GM19468 (cell line): ENCODE measurements around the gene TCF4.

ENCODE experiments used
- ATAC-seq: cut with Tn5 transposase; IDR thresholded peaks from one replicate; pipeline ENCODE4 v1.9.1; 2021; ENCODE audit warnings: mild to moderate bottlenecking, moderate library complexity, moderate number of reproducible peaks; ENCODE audit not compliant: unreplicated experiment; ENCODE audit errors: extremely low read depth

Gene TCF4

DNA sequence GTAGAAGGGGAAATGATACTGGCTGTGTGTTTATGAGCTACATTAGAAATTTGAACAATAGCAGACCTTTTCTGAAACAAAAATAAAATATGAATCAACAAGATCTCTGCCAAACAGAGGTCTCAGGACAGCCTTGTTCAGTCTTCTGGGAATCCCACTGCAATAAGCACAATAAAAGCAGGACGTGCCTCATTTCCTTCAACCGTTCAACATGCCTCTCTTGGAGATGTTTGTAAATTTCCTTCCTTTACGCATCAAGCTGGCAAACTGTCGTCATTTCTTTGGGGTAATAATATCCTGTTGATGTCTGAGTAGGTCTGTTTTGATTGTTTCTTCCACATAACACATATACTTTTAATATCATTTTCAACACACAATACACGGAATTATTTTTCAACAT, 77.2 kb downstream of the TCF4 start:
- ATAC-seq, result no peak

DNA sequence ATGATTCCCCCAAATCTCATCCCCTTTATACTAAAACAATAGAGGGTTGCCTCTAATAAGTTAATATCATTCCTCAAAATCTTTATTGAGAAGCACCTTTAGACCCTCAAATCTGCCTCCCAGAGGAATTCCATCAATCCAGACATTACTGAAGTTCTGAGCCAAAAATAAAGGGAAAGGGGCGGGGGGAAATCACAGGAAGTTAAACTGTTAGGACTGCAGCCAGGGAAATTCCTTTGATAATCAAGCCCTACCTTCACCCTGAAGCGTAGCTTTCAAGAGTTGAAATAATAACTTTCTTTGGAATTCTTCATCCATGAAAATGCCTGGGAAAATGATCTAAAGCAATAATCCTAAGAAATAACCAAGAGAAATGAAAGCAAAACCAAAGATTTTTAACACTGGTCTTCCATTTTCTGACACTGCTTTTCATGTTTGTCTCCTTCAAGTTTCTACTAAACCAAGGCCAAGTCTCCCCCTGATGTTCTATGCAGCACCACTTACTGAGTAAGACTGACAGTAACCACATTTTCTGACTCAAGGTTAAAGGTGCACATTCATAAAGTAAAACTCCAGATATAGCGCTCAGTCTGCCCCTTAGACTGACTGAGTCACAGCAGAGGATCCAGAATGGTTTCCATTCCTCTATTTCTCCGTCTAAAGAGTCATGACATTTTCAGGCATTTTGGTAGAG, 78.2 kb downstream of the TCF4 start:
- ATAC-seq, result peak; percentile 40

DNA sequence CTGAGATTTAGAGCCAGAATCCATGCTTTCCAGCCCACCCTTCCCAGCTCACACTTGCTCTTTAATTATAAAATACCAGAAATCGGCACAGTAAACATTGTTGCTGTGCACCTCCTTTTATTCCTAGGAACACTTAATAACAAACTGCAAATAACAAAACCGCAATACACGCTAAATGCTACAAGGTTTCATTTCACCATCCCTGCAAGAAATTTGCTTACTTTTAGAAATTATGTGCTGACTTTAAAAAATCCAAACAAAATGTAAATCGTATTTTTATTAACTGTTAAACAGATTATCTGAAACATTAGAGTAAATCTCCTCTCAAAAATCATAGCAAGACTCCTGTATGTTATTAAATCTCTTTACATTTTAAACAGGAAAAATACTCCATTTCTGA, 79.3 kb downstream of the TCF4 start:
- no peak for ATAC-seq

DNA sequence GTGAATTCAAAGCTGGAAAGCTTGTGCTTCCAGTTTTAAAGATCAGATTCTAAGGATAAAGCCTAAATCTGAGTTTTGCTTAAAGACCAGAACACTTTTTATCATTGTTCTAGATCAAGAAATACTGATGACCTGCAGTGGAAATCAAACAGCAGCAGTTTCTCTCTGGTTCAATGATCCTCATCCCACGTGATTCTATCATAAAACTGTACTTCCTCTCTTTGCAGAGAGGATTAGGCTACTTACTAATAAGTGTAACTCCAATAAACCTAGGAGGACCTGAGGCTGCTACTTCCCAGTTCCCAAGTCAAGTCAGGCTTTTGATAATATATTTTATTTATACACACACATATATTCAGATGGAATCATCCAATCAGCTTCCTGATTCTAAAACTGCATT, 81.9 kb downstream of the TCF4 start:
- ATAC-seq, result no peak

DNA sequence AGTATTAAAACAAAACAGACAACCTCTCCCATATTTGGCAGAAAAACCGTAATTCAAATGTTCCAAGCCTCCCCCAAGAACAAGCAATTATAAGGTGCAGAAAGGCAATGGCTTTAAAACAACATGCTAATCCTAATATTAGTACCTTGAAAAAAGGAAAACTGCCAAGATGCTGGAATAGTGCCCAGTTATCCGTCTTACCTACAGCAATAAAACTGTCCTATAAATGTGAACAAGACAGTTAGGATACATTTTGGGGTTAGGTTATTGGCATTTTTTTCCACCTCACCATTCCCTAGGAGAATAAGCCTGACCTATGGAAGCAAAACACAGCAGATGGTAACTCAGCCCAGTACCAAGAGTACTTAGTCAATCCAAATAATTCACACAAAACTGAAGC, 83.2 kb downstream of the TCF4 start:
- no peak for ATAC-seq

DNA sequence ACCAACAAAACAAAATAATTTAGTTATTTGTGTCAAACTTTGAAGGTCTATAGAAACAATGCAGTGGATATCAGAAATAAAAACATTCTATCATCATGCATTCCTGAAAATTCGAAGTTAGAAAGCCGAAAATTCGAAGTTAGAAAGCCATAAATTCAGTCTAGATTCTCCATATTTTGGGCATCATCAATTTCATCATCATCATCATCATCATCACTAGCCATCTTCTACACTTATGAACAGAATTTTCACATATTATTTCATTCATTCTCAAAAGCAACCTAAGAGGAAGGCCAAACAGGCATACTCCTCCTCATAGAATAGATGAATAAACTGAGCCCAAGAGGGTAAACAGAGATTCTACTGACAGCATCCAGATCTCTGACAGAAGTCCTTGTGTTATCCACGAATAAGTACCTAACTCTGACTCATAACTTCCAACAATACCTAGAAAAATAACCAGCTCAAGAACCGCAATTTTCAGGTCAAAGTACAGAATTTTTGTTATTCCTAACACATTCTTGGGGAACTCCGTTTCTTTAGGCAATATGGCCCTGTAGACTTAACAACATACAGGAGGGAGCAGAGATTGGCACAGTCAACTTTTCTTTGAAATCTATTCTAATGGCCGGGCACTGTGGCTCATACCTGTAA, 84.7 kb downstream of the TCF4 start:
- no peak for ATAC-seq

DNA sequence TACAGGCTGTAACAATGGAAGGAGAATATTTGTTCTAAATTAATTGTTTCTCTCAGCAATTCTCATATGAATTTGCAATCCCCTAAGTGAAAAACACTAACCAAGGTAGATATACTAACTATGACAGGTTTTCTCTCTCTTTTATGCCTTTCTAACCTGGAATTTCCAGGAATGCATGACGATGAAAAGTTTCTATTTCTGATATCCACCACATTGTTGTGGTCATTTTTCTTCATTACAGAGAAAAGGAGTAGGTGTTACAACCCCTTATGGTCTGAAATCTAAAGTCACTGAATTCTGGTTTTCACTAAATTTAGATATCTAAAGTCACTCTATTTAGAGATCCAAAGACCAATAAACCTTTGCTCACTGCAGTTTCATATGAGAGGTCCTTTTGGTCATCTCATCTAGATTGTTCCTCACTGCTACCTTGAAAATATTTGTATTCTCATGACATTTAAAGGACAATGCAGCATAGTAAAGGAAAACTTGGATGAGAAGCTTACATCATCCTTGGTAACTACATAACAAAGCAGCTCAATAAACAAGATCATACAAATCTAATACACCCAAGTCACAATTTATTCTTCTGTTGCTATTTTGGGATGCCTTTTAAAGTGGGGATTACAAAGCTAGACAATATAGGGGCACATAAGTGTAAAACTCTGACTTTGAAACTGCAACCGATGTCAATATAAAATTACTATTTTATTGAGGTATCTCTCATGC, 85.8 kb downstream of the TCF4 start:
- ATAC-seq, result no peak

DNA sequence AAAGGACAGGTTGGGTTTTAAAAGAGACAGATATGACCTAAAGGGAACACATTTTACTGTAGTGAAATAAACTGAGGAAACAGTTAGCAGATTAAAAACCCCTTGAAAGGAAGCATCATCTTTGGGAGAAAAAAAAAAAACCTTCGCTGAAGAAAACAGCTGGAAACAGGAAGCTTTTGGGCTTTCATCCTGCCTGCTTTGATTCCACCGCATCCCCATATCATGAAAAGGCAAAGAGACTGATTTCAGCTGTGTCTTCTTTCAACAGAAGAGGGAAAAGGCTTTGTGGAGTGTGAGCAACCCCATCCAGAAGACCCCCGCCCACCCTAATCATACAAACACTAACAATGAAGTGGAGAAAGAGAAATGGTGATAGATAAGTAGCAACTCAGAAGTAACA, 86.4 kb downstream of the TCF4 start:
- ATAC-seq, result no peak

DNA sequence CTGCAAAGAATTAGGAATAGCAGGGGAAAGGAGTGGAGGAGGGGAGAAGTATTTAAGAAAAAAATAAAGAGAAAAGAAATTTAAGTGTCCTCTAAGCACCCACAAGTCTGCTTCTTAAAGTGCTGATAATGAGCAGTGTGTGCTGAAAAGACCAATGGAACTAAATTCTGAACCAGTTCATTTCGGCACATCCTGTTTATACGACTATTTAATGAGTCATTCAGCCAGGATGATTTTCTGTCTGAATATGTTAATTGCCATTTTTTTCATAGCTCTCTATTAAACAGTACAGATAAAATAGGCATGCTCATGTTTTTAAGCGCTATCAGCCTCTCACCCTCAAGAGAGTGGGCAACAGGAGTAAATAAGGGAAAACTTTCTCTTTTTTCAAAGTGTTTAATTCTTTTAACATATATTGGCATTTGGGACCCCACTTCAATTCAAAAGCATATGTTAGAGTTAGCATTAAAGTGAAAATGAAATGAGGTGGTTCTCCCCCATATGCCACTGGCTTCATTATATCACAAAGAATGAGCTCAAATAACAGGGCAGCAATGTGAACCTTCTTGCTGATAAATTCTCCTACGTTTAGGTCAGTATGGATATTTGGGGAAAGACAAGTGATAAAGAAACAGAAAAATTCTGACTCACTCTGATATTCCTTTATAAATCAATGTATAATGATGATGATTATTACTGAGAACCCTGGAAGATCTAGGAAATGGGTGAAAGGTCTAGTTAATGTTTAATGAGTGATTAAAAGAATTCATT, 87.5 kb downstream of the TCF4 start:
- ATAC-seq, result no peak

DNA sequence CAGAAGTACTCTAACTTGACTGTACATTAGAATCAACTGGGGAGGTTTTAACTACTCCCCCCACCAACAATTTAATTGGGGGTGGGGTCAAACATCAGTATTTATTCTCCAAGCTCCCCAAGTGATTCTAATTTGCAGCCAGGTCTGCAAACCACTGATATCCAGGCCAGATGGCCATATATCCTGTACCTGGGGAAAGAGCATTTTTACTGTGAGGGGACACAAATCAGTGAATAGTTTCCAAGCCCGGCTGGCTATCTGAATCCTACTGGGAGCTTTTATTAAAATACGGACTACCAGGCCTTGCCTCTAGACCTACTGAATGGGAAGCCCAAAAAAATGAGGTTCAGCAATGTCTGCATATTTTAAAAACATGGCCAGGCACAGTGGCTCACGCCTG, 88.5 kb downstream of the TCF4 start:
- ATAC-seq, result no peak

DNA sequence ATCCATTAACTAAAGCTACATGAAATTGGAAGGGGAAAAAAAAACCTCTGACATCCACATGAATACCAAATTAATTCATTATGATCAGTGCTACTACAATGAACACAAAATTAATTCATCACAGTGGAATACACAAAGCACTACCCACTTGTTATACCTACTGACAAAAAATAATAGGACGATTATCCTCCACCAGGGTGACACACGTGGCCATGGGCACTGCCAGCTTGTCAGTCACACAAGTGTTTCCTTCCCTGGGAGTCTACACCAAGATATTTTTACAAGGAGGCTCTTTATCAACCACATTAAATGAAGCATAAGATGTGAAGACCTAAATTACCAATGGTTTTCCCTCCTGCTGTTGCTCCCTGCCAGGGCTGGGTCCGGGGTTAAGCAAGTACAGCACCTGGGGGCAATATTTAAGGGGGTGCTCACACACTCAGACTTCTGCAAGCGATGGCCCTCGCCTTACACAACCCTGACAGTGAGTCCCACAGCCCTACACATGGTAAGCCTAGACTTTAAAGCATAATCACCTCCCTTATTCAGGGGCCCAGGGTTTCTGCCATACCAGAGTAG, 90.1 kb downstream of the TCF4 start:
- ATAC-seq, result no peak

DNA sequence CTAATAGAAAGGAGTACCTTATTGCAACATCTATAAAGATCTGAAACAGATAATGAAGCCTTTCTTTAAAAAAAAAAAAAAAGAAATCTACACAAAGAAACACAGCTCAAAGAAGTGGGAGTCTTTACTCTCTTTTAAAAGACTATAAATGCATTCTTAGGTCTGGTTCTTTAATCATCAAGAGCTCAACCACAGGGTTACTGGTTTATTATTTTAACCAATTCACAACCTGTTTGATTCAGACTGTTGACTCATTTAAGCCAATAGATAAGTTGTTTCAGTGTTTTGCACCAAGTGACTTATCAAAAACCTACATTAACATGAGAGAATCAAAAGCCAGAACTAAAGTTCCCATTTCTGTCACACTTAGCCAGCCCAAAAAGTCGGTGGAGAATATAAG, 93.1 kb downstream of the TCF4 start:
- ATAC-seq, result no peak

DNA sequence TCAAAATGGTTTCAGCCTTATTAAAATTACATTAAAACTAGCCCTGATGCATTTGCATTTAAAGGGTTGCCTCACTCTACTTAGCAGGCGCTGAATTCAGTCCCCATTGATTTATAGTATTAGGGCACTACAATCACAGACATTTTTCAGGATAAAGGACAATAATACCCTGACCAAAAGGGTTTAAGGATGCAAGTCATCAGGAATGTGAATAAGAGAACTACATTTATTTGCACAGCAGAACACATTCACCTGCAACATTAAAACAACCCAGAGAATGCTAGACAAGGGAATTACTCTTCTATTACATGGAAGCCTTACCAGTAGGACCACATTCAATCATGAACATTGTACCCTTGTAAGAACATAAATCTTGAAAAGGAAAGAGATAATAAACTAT, 93.6 kb downstream of the TCF4 start:
- no peak for ATAC-seq

DNA sequence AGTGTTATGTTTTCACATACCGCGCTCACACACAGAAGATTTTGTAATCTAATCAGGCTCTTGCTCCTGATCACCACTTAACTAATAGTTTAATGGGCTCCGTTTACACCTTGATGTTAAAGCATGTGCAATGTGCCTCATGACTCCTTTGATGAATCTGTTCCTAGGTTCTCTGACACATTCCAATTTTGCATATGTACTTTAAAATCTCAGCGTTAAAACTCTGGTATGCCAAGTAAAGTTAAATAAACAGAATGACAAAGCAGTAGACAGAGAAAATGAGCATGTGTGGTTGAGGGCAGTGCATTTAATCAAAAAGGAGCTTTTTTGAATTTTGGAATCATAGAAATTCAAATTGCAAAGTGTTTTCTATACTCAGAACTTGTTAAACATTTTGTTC, 96.4 kb downstream of the TCF4 start:
- ATAC-seq, result no peak

DNA sequence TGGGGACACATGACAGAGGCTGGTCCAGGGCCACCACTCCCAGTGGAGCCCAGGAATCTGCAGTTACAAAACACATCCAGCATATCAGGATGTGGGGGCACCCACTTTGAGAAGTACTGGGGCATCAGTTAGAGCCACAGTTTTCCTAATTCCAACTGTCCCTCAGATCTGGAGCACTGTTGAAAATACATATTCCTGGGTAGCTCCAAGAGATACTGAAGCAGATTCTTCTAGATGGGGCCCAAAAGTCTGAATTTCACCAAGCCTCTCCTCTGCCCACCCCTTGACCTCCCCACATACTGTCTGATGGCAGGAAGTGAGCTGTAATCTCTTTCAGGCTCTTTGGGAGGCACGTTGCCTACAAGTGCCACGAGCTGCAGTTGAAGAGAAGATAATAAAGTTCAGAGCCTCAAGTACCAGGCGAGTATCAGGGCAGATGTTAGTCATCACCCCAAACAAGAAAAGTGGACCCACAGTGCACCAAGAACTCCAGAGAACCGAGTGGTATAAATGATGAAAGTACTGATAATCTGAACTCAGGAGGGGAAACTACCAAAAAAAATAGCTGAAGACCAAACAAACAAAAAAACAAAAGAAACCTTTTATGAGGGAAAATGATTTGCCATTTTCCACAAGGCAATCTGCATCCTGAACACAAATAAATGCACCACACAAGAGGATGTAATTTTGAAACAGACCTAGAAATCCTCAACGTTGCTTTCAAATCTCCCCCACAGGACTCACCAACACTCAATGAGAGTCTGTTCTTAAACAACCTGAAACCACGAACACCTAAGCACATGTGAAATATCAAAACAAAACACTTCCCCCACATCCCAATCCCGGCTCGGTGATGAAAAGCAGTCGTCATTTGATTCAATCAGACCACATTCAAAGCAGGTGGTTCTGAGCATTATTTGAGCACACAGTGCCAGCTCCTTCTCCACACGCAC, 98.7 kb downstream of the TCF4 start:
- ATAC-seq, result no peak

DNA sequence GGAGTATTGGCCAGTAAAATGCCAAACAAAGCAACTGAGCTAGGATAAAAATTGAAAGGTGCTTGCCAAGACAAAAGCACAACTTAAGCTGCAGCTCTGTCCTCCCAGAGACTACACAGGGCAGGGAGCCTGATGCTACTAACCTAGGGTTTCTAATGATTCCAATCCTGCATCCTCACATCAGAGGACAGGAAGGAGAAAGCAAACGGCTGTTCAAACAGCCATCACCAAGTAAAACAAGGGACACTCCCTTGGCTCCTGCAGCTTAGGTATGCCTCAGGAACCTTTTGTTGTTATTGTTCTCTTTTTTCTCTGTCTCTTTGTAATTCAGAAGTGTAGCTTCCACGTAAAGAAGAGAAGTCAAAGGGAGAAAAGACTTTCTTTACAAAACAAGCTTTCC, 99.5 kb downstream of the TCF4 start:
- ATAC-seq, result no peak

DNA sequence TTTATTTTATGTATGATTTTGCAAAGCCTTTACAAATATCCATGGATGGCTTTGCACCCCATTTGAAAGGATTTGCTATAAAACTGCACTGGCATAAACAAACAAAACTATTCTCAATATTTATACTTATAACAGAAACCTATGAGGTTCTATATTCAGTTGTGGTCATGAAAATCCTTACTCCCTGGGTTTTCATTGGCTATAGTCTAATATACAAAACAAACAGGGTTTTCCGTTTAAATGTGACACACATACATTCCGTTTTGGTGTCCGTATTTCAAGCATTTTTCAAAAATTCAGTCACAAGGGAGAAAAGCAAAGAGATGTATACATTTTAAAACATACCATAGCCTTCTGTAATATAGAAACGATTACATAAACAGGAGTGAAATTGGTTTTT, 100.0 kb downstream of the TCF4 start:
- no peak for ATAC-seq

DNA sequence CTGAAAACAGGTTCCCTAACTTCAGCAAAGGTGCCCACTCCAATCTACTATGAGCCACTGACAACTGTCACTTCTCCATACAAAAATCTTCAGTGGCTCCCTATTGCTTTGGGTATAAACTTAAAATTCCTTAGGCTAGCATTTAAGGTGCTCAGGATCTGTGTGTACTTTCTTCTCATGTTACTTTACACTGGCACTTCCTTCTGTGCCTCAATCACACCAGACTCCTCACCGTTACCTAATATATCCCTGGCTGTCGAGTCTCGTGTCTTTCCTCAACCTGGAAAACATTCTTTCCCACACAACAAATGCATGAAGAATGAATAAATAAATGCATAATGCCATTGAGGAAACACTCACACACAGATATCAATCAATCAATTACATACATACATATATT, 101.1 kb downstream of the TCF4 start:
- ATAC-seq, result no peak

DNA sequence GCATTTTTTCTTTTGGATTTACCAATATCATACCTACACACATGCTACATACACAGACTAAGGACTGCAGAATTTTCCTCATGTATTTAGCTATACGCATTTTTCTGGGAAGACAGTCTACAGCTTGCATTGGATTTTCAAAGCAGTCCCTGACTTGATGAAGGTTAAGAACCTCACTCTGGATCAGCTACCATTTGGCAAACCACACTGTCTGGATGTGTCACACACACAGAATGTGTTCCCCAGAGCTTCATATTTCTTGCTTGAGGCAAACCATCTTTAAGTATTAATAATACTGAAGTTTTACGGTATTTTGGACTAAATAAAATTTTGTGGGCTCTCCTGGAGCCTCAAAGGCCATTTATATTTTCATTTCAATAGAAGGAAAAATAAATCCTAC, 102.3 kb downstream of the TCF4 start:
- no peak for ATAC-seq
